Retina (tissue), 1 donor: Measurements from ENCODE around the gene FALEC.
"Not testable (repeated sequence)": the region's sequence is repeated elsewhere in the genome, so short reads cannot be mapped to it uniquely, and the experiment has no call there.

Source experiments
- DNase-seq: peaks from one replicate; pipeline ENCODE4 v3.0.0-alpha.2; 2016

FALEC gene

DNA sequence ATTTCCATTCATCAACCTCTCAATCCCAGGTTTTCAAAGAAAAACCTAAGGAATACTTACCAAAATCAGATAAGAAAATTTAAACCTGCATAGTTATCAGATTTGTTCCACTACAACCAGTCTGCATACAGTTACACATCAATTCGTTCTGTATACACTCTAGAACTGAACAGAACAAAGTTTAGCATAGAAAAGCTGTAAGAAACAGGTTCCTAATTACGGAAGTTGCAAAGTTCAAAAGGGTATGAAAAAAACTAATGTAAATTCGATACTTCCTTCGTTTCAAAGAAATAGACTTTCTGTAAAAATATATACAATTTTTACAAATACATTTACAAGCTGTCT, 60.8 kb downstream of the FALEC start:
- no peak for DNase-seq

DNA sequence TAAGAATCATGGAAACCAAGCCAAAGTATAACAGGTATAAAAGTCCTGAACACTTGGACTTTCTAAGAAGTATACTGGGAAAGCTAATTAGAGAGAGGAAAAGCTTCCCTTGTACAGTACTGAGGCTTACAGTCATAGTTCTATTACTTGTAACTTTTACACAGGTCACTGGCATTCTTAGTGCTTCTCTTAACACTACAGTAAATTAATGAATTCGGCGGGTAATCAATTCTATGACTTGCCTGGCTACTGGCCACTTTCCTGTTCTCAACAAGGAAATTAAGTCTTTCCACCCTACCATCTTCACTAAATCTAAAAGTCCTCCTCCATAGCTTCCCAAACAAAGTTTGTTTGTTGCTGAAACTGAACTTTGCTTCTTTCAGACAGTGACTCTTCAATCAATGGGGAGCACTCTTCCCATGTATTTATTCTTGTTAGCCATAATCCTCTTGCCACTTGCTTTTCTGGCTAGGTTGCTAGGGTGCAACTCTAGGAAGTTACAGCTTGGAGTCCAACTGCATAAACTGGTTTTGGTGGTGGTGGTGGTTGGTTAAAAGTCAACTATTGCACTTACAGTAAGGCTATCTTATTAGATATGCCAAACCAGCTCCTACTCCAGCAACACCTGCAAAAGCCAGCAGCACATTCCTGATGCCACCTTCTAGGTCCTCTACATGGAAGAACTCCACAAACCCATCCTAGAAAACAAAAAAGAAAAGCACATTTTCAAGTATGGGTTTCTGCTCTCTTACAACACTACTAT, 61.4 kb downstream of the FALEC start:
- DNase-seq = no peak

DNA sequence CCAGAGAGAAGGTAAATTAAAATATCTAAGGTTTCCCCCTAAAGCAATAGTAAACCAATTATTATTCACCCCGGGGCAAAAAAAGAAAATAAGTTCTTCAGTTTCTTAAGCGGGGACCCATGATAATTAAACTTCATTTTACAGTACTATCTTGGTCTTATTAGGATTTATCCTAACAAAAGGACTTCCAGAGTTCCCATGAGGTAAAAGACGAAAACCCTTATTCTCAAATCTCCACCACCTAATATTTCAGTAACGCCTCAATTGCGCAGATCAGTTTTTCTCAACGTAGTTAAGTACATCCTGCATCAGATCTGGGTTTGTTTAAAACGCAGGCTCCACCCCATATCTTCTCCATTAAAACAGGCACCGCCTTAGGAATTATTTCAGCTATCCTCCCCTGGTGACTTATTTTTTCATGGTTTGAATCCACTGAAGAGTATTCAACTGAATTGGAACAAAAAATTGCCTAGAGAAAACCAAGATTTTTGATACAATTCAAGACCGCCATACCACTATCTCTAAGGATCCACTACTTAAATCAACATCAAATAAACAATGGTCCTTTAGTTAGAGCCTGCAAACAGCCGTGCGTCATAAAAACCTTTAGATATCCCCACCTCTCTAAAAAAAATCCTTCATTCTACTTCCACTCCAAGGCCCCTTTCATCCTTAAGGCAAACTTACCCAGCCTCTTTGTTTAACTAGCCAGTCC, 62.2 kb downstream of the FALEC start:
- no peak for DNase-seq

DNA sequence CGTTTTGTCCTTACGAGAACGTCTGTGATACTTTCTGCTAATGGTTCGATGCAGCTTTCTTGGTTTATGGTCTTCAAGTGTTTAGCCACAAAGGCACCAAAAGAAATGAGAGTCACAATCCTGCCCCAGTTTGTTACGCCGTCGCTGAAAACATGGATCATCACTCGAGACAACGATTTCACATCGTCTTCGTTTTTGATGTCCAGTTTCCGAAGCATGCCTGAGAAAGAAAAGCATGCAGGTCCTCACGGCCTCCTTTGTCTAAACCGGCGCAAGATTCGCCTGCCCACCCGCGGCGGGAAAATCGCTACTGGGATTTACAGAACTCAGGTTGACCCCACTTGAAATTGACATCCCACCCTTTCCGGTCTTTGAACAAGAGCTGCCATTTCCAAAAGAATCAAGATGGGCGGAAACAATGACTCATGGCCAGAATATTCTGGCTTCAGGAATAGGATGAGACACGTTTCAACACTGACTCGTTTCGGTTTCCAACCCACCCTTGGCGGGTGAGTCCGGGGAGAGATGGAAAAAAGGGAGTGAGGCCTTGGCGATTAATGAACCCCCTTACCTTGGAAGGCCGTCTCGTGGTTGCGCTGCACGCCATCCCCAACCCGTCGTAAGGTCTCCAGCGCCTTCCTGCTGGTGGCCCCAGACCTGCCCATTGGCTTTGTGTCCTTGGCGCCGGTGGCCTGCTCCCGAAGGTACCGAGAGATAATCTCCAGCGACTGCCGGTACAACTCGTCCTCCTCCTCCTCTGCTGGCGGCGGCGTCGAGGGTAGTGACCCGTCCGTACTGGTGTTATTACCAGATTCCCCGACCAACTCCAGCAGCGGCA, 62.9 kb downstream of the FALEC start:
- no peak for DNase-seq

DNA sequence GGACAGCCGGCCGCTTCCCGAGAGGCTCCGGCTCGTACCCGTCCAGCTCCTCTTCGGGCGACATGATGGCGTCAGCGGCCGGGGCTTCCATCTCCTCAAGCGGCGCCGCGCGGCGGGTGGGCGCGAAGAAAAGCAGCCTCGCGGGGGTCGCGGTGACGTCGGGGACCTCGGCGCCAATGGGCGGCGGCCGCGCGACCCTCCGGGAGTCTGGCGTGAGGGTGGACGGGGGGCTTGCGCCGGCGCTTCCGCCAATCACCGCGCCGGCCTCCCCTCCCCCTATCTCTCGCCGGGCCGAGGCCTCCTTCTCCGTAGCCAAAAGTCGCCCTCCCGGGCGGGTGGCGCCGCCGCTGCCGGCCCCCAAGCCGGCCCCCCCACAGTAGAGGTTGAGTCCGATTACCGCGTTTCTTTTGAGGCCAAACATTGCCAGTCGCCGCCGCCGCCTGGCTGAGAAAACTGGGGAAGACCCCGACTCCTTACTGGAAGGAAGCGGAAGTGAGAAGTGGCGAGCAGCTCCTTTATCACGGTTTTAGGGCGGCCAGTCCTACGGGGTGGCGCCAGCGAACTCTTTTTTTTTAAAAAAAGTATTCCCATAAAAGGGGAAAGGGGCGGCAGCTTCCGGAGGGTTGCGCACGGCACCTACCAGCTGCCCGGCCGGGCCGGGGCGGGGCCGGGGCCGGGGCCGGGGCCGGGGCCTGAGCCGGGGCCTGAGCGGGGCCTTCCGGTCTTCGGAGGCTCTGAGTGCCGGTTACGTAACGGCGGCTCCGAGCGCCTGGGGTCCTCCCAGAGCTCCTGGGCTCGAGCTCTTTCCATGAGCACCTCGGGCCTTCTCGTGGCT, 63.8 kb downstream of the FALEC start, which contains the start of gene MCL1:
MCL1 (minus strand) TSS at position 501 of the 835 bp plus-strand sequence; CDS start at position 421, 80 bp downstream.
- peak; percentile 100 for DNase-seq

DNA sequence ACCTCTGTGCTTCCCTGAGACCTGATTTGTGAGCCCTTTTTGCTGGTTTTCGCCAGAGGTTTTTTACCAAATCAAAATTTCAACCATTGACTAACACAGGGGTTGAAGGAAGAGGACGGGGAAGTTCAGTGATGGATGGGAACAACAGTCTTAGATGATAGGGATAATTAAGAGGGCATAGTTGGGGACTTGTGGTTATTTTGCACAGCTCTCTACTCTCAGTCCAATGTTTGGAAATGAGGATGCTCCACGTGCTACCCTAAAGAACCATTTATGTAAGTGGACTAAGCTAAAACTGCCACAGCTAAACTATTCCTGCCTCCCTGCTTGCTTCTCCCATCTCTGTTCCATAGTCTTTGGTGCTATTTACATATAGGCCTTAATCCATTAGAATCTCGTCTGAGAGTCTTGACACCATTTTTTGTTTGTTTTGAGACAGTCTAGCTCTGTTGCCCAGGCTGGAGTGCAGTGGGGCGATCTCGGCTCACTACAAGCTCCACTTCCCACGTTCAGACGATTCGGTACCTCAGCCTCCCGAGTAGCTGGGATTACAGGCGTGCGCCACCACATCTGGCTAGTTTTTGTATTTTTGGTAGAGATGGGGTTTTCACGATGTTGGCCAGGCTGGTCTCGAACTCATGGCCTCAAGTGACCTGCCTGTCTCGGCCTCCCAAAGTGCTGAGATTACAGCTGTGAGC, 64.5 kb downstream of the FALEC start:
- no peak for DNase-seq

DNA sequence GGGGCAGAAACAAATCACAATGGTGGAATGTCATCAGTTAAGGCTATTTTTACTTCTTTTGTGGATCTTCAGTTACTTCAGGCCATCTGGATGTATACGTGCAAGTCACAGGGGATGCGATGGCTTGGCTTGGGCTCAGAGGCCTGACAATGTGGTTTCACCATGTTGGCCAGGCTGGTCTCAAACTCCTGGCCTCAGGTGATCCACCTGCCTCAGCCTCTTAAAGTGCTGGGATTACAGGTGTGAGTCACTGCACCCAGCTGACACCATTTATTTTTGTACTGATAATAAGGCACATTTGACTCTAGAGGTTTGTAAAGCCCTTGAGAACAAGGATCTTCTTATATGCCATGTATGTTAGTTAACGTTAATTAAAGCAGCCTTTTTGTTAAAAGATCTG, 65.4 kb downstream of the FALEC start:
- not testable (repeated sequence) for DNase-seq

DNA sequence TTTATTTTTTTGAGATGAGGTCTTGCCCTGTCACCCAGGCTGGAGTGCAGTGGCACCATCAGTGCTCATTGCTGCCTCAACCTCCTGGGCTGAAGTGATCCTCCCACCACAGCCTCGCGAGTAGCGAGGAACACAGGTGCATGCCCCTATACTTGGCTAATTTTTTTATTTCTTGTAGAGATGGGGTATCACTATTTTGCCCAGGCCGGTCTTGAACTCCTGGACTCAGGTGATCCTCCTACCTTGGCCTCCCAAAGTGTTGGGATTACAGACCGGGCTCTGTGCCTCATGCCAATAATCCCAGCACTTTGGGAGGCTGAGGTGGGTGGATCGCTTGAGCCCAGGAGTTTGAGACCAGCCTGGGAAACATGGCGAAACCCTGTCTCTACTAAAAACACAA, 65.9 kb downstream of the FALEC start:
- DNase-seq = not testable (repeated sequence)

DNA sequence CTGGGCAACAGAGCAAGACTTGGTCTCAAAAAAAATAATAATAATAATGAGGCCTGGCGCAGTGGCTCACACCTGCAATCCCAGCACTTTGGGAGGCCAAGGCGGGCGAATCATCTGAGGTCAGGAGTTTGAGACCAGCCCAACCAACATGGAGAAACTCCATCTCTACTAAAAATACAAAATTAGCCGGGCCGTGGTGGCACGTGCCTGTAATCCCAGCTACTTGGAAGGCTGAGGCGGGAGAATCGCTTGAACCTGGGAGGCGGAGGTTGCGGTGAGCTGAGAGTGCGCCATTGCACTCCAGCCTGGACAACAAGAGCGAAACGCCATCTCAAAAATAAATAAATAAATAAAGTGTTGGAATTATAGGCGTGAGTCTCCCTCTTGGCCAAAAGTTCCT, 66.4 kb downstream of the FALEC start:
- not testable (repeated sequence) for DNase-seq

DNA sequence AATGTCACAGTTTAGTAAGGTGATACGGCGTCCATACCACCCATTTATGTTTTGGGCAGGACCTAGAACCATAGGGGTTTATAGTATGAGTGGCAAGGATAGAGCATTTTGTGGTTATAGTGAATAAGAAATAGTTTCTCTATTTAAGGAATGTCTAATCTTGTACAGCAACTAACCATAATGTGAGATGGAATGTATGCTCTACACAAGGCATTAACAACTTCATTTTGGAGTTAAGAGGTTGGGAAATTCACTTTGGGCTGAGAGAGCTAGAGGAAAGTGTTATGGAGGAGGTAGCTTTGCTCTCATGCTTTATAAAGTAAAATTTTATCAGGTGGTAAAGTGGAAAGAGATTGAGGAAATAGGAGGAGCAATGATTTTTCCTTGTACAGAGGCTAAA, 66.8 kb downstream of the FALEC start:
- DNase-seq = no peak
